Activated gamma-delta T cell treated with anti-CD3 and anti-CD28 coated beads, Interleukin-2, amount 50 U/mL, for 16 hours (primary cell): Measurements from ENCODE around the gene CLEC4G.

Source experiments
- DNase-seq: peaks from one replicate; pipeline ENCODE4 v3.0.0-alpha.2; 2020; ENCODE audit warnings: low read depth

The CLEC4G gene

GRCh38 chr19:7697721-7698287 lies 34.1 kb downstream of the CLEC4G start:
- no peak for DNase-seq

DNA sequence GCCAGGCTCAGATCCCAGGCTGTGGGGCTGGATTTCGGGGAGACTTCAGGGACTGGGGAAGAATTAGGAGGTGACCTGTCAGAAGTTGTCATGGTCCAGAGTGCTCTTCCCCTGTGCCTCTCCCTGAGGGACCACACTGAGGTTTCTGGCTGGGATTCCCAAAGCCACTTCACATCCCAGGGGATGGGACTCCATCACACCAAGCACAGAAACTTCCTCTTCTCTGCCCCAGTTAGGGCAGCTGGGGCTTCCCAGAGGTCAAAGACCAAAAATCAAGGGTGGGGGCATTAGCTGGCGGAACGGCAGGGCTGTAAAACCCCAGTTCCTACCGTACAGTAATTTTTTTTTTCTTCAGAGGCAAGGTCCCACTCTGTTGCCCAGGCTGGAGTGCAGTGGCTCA lies 37.4 kb downstream of the CLEC4G start:
- DNase-seq: no peak

DNA sequence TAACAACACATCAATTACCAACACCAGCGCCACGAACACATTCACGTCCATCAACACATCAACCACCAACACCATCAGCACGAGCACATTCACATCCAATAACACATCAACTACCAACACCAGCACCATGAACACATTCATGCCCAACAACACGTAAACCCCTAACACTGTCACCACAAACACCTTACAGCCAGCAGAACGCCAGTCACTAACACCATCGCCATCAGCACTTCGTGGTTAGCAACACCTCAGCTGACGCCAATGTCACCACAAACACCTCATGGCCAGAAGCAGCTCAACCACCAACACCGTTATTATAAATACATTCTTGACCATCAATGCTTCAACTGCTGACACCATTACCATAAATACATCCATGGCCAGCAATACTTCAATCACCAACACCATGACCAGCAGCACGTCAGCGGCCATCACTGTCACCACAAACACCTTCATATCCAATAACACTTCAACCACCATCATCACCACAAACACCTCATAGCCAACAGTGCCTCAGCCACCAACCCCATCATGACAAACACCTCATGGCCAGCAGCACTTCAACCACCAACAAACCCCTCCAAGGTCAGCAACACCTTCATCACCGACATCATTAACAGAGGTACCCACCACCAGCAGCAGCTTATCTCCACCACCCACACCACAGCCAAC lies 39.4 kb downstream of the CLEC4G start:
- no peak for DNase-seq

DNA sequence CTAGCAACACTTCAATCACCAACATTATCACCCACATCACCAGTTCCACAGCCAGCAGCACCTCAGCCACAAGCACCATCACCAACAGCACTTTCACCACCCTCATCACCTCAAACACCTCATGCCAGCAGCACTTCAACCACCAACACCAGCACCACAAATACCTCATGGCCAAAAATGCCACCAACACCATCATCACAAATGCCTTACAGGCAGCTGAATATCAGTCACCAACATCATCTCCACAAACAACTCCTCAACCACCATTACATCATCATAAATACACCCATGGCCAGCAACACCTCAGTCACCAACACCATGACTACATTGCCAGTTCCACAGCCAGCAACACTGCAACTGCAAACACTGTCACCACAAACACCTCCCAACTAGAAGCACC lies 40.4 kb downstream of the CLEC4G start:
- peak; percentile 24 for DNase-seq

GRCh38 chr19:7690779-7691258 lies 41.1 kb downstream of the CLEC4G start:
- no peak for DNase-seq

GRCh38 chr19:7689165-7689564 lies 42.7 kb downstream of the CLEC4G start:
- no peak for DNase-seq

- no peak for DNase-seq
Measured at GRCh38 chr19:7687177-7687576, 44.7 kb downstream of the CLEC4G start.

GRCh38 chr19:7685546-7686445 lies 46.1 kb downstream of the CLEC4G start:
- no peak for DNase-seq

GRCh38 chr19:7682175-7682855 lies 49.6 kb downstream of the CLEC4G start:
- no peak for DNase-seq

GRCh38 chr19:7681340-7682174 lies 50.4 kb downstream of the CLEC4G start:
- DNase-seq: peak; percentile 82

GRCh38 chr19:7680606-7681339 lies 51.1 kb downstream of the CLEC4G start, which contains the start of gene TRAPPC5:
TRAPPC5 (plus strand) TSS chr19:7680833; CDS start chr19:7682254, 1,421 bp downstream.
- peak; percentile 75 for DNase-seq

DNA sequence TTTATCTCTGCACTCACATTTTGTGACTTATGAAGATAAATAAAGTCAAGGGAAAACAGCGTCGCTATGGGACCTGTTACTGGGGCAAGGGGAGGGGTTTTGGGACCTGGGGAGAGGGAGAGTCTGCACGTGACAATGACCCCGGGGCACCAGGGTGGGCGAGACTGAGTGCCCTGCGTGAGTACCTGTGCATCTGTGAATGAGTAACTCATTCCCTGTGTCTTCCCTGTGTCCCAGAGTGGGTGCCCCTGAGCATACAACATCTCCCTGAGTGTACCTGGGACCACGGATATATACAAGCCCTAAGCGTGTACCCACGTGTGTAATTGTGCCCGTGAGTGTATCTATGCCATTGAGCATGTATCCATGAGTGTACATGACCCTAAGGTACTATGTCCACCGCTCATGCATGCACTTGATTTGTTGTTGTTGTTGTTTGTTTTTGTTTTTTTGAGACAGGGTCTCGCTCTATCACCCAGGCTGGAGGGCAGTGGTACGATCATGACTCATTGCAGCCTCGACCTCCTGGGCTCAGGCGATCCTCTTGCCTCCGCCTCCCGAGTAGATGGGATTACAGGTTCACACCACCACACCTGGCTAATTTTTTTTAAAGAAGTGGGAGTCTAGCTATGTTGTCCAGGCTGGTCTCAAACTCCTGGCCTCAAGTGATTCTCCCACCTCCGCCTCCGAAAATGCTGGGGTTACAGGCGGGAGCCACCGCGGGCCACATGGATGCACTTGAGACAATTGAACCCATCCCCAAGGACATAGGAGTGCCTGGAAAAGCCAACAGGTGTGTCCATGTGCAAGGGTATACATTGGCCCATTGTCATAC lies 51.9 kb downstream of the CLEC4G start:
- DNase-seq: no peak

DNA sequence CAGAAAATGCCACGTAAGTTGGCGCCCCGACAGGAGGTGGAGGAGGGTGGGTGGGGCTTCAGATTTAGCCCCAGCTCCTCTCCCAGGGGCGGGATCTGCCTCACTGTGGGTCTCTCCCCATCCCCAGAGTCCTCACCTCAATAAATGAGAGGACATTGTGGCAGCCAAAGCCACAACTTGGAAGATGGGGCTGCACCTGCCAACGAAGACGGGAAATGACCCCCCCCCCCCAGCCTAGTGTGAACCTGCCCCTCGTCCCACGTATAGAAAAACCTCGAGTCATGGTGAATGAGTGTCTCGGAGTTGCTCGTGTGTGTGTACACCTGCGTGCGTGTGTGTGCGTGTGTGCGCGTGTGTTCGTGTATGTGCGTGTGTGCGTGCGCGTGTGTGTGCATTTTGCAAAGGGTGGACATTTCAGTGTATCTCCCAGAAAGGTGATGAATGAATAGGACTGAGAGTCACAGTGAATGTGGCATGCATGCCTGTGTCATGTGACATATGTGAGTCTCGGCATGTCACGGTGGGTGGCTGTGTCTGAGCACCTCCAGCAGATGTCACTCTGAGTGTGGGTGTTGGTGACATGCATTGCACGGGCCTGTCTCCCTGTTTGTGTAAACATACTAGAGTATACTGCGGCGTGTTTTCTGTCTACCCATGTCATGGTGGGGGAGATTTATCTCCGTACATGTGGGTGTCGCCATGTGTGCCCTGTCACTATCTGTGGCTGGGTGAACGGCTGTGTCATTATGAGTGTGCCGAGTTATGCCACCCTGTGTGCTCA lies 52.7 kb downstream of the CLEC4G start:
- DNase-seq: peak; percentile 42
